GM21381 (cell line): Measurements from ENCODE around the gene ARHGEF37.
"Not testable (repeated sequence)": the region's sequence is repeated elsewhere in the genome, so short reads cannot be mapped to it uniquely, and the experiment has no call there.

Experiments
- ATAC-seq: cut with Tn5 transposase; IDR thresholded peaks from one replicate; pipeline ENCODE4 v1.9.1; 2021; ENCODE audit warnings: mild to moderate bottlenecking, moderate library complexity; ENCODE audit not compliant: unreplicated experiment

ARHGEF37 gene, protein sequence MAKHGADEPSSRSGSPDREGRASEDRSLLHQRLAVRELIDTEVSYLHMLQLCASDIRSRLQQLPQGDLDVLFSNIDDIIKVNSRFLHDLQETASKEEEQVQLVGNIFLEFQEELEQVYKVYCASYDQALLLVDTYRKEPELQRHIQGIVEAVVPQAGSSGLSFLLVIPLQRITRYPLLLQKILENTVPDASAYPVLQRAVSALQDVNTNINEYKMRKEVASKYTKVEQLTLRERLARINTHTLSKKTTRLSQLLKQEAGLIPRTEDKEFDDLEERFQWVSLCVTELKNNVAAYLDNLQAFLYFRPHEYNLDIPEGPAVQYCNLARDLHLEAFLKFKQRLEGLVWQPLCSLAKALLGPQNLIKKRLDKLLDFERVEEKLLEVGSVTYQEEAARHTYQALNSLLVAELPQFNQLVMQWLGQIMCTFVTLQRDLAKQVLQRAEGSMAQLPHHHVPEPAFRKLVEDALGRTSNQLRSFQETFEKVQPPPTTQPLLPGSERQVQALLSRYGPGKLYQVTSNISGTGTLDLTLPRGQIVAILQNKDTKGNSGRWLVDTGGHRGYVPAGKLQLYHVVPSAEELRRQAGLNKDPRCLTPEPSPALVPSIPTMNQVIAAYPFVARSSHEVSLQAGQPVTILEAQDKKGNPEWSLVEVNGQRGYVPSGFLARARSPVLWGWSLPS

GRCh38 chr5:149581192-149581861, at the start of gene ARHGEF37:
ARHGEF37 (plus strand) TSS chr5:149581498; CDS start chr5:149597770, 16,272 bp downstream.
- ATAC-seq: no peak

GRCh38 chr5:149532413-149532812, 48.9 kb upstream of the ARHGEF37 start:
- ATAC-seq: no peak

- ATAC-seq: not testable (repeated sequence)
Observed at GRCh38 chr5:149535787-149536186, 45.5 kb upstream of the ARHGEF37 start.

DNA sequence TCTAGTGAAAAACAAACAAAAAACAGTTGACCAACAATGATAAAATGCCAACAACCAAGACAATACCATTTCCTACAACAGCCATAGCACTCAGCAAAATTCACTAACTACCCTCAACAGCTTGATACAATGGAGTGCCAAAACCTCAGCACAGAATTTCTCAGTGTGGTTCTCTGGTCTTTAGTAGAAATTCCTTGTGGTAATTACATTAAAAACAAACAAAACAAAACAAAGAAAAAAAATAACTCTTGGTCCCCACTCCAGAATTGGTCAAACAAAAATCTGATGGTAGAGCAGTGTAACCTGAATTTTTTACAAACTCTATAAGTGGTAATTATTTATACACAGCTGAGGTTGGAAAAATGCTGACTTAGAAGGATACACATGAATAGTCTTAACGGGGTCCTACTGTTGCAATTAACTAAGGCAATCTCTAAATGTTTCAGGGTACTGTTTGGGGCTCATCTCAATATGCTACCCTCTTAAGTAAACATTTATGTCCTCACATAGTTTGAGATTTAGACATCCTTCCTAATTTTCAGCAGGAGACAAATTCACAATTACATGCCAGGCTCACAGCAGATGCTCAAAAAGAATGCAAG, 43.8 kb upstream of the ARHGEF37 start:
- no peak for ATAC-seq

DNA sequence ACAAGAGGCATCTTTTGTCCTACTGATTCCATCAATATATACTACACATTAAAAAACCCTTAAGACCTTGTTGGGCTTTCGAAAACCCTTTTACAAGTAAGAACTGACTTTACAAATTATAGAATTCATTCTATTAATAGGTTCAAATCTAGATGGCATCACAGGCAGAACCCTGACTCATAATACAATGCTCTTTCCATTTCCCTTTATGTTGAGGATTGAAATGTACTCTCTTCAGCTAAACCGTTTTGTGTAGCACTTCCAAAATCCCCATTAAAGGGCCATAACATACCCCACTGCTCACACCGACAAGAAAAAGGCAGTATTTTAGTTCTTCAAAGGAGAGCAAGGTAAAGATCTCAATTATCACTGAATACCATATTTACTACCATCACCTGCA, 41.2 kb upstream of the ARHGEF37 start:
- no peak for ATAC-seq

- ATAC-seq: no peak
Observed at GRCh38 chr5:149541893-149542292, 39.4 kb upstream of the ARHGEF37 start.

GRCh38 chr5:149543361-149544027, 37.8 kb upstream of the ARHGEF37 start:
- ATAC-seq: no peak

DNA sequence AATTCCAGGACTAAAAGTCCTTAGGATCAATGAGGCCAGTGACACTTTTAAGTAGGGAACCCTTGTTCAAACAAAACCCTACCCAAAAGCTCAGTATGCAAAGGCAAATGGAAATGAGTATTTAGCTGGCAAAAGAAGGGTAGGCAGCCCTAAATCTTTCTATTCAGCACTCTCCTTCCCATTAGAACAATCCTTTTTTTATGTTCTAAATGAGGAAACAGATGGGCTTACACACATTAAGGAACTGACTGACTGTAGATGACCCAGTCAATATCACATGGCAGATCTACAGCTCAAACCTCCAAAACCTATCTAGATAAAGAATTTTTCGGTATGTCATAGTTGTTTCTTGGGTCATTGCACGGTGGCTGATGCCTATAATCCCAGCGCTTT, 37.3 kb upstream of the ARHGEF37 start:
- ATAC-seq: no peak

GRCh38 chr5:149545327-149545726, 36.0 kb upstream of the ARHGEF37 start:
- ATAC-seq: no peak

GRCh38 chr5:149546974-149547373, 34.3 kb upstream of the ARHGEF37 start:
- ATAC-seq: no peak

GRCh38 chr5:149549461-149550267, 31.6 kb upstream of the ARHGEF37 start:
- ATAC-seq: no peak

DNA sequence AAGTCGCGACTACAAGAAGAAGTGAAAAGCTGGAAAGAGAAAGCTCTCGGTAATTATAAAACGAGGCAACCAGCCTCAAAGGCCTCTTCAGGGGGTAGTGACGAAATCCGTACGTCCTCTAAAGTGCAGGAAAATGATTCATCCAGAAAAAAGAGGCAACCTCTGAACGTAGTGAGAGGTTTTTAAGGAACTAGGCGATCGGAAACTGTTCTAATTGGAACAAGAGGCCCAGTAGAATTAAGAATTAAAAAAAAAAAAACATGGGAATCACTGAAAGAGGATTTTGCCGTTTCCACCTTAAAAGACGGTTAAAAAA, 31.1 kb upstream of the ARHGEF37 start:
- no peak for ATAC-seq

- ATAC-seq: peak; percentile 1
Observed at GRCh38 chr5:149550594-149551226, 30.6 kb upstream of the ARHGEF37 start.

DNA sequence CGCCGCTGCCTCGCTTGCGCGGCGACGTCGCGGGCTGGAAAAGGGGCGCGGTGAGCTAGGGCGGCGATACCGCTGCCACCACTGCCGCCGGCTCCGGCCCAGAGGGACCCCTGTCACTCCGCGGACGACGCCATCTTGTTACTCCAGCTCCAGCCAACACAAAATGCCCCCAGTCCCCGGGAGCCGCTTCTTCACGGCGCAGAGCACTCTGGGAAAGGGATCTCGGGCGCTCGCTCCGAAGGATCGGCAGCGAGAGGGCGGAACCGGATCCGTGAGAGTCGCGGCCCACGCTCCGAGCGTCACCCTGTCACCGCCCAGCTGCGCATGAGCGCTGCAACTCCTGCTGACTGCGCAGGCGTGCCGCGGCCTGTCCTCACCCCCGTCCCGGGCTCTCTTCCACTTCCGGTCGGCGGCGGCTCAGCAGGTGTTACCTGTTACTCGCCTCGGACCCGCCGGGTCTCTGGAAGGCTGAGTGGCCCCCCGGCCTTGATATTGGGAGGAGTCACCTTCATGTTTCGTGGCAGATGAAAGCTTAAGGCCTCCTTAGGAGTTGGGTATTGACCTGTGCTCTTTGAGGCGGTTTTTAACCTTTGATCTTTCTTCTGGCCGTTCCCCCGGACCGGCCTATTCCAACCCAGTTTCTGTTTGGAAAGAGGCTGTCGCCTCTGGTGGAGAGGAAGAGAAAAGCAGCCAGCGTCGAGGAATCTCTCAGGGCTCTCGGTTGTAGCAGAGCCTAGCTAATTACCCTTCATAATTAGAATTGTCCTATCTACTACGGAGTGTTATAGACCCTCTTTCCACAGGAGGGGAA, 29.9 kb upstream of the ARHGEF37 start, which contains the start of gene CSNK1A1:
Gene CSNK1A1 (minus strand): TSS at position 213 of the 811 bp plus-strand sequence. CDS start 475 bp downstream, outside the sequence.
- ATAC-seq: peak; percentile 88

- ATAC-seq: no peak
Observed at GRCh38 chr5:149552038-149552494, 29.2 kb upstream of the ARHGEF37 start.

GRCh38 chr5:149552553-149553160, 28.6 kb upstream of the ARHGEF37 start:
- ATAC-seq: no peak

- ATAC-seq: no peak
Observed at GRCh38 chr5:149559706-149560105, 21.6 kb upstream of the ARHGEF37 start.

DNA sequence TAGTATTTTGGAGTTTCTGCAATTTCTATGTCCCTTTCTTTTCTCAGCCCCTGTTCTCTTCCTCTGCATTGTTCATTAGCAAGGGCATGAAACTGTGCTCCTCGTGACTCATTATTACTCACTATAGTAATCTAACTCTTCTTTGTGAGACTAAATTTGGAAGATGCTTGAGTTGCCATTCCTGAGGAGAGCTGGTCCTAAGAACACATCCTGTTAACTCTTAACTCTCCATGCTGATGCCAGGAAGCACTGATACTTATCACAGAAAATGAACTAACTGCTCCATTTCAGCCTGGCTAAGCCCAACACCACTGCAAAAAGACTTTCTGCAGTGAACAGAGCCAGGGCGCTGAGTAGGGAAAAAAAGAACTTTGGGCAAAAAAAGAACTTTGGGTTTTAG, 19.4 kb upstream of the ARHGEF37 start:
- ATAC-seq: no peak
